ENCODE results near the gene PRPS1.
"Not testable (repeated sequence)": the region's sequence is repeated elsewhere in the genome, so short reads cannot be mapped to it uniquely, and the experiment has no call there.

The PRPS1 gene
- 13.0 to 37.7 (median 30.6) reads per million in 18 experiments for total RNA-seq

GRCh38 chrX:107627838-107628661 is at the start of gene PRPS1:
PRPS1 (plus strand) TSS chrX:107628510; CDS start chrX:107628629, 119 bp downstream.
- peak; percentile 93 to 94 for DNase-seq

GRCh38 chrX:107579956-107580355 is 48.4 kb upstream of the PRPS1 start:
- DNase-seq = no peak

- DNase-seq = no peak
These were observed 46.4 kb upstream of the PRPS1 start for GRCh38 chrX:107581923-107582322.

- no peak for DNase-seq
These were observed 39.1 kb upstream of the PRPS1 start for GRCh38 chrX:107589243-107589642.

GRCh38 chrX:107596651-107597050 is 31.7 kb upstream of the PRPS1 start:
- DNase-seq = no peak

- no peak for DNase-seq
These were observed 31.0 kb upstream of the PRPS1 start for GRCh38 chrX:107597264-107597663.

GRCh38 chrX:107597791-107598190 is 30.5 kb upstream of the PRPS1 start:
- no peak for DNase-seq

GRCh38 chrX:107599450-107599861 is 28.9 kb upstream of the PRPS1 start:
- DNase-seq = no peak

- no peak for DNase-seq
These were observed 27.9 kb upstream of the PRPS1 start for GRCh38 chrX:107600366-107600765.

GRCh38 chrX:107601326-107601725 is 27.0 kb upstream of the PRPS1 start:
- no peak for DNase-seq

- DNase-seq = no peak
These were observed 26.6 kb upstream of the PRPS1 start for GRCh38 chrX:107601759-107602158.

- DNase-seq = no peak
These were observed 25.5 kb upstream of the PRPS1 start for GRCh38 chrX:107602694-107603239.

- no peak for DNase-seq
These were observed 24.7 kb upstream of the PRPS1 start for GRCh38 chrX:107603429-107604159.

GRCh38 chrX:107609061-107609460 is 19.2 kb upstream of the PRPS1 start:
- DNase-seq = not testable (repeated sequence)

- DNase-seq = peak in 1 of 2 donors; percentile 10
These were observed 17.6 kb upstream of the PRPS1 start for GRCh38 chrX:107610667-107611066.

- DNase-seq = no peak
These were observed 8.4 kb upstream of the PRPS1 start for GRCh38 chrX:107619885-107620322.

- no peak for DNase-seq
These were observed 3.4 kb upstream of the PRPS1 start for GRCh38 chrX:107624893-107625292.

GRCh38 chrX:107625739-107626138 is 2.6 kb upstream of the PRPS1 start:
- peak; percentile 24 to 30 for DNase-seq

GRCh38 chrX:107626481-107626880 is 1.8 kb upstream of the PRPS1 start:
- no peak for DNase-seq

GRCh38 chrX:107626916-107627315 is 1.4 kb upstream of the PRPS1 start:
- DNase-seq = no peak

- peak; percentile 2 to 17 for DNase-seq
These were observed 591 bp downstream of the PRPS1 start for GRCh38 chrX:107628662-107629539.

GRCh38 chrX:107629540-107629909 is 1.2 kb downstream of the PRPS1 start:
- DNase-seq = no peak

All from inflammatory macrophage (primary cell).